ENCODE measurements around the gene MAGEA12. TPM values are rescaled to one million over a fixed set of nuclear protein-coding genes. Genes with fewer than 3 reads are reported as not detected.

Gene MAGEA12
- not detected in 2 replicates for total RNA-seq

GRCh38 chrX:152733261-152733975 is at the start of gene MAGEA12, which contains the start of gene CSAG1:
MAGEA12 (plus strand) TSS chrX:152733757; CDS start chrX:152736162, 2,405 bp downstream.
CSAG1 (minus strand) TSS chrX:152733721; CDS start chrX:152732460, 1,261 bp downstream.

GRCh38 chrX:152697952-152698931 is 35.3 kb upstream of the MAGEA12 start, which contains the start of gene MAGEA3:
MAGEA3 (plus strand) TSS chrX:152698794; CDS start chrX:152700833, 2,039 bp downstream.

GRCh38 chrX:152709173-152709572 is 24.4 kb upstream of the MAGEA12 start, which contains the start of gene CSAG2:
CSAG2 (minus strand) TSS chrX:152709273; CDS start chrX:152709112, 161 bp downstream.

GRCh38 chrX:152713815-152714787 is 19.5 kb upstream of the MAGEA12 start, which contains the start of gene MAGEA2B:
MAGEA2B (plus strand) TSS chrX:152714628; CDS start chrX:152717107, 2,479 bp downstream.

GRCh38 chrX:152753686-152754650 is 20.4 kb downstream of the MAGEA12 start, which contains the start of gene MAGEA2:
MAGEA2 (minus strand) TSS chrX:152753842; CDS start chrX:152751363, 2,479 bp downstream.

GRCh38 chrX:152758918-152759317 is 25.4 kb downstream of the MAGEA12 start, which contains the start of gene CSAG3:
CSAG3 (plus strand) TSS chrX:152759218.

GRCh38 chrX:152769549-152770289 is 36.2 kb downstream of the MAGEA12 start, which contains the start of gene MAGEA6:
MAGEA6 (minus strand) TSS chrX:152769689; CDS start chrX:152767650, 2,039 bp downstream.

Other genes starting within 250 kb of the MAGEA12 start
- gene GABRQ, start 95.9 kb upstream of the MAGEA12 start, total RNA-seq = under 0.01 TPM in 1 of 2 replicates, not detected in the other
- not detected in 2 replicates for gene MAGEA3, start 35.0 kb upstream of the MAGEA12 start, total RNA-seq
- not detected in 2 replicates for gene CSAG2, start 24.5 kb upstream of the MAGEA12 start, total RNA-seq
- not detected in 2 replicates for gene MAGEA2B, start 19.1 kb upstream of the MAGEA12 start, total RNA-seq
- gene CSAG1, start within 50 bp of the MAGEA12 start, total RNA-seq = not detected in 2 replicates
- not detected in 2 replicates for gene MAGEA2, start 20.1 kb downstream of the MAGEA12 start, total RNA-seq
- not detected in 2 replicates for gene CSAG3, start 25.5 kb downstream of the MAGEA12 start, total RNA-seq
- not detected in 2 replicates for gene MAGEA6, start 35.9 kb downstream of the MAGEA12 start, total RNA-seq
- 14.5 and 16.6 TPM in 2 replicates for gene CETN2, start 97.0 kb downstream of the MAGEA12 start, total RNA-seq
- 9.6 and 10.3 TPM in 2 replicates for gene NSDHL, start 97.3 kb downstream of the MAGEA12 start, total RNA-seq
- gene ZNF185, start 164.3 kb downstream of the MAGEA12 start, total RNA-seq = 6.9 and 7.7 TPM in 2 replicates

All from dermis lymphatic vessel endothelial cell (primary cell).